K562 (cell line): ENCODE measurements around the gene C2. TPM values are rescaled to one million over a fixed set of nuclear protein-coding genes. Genes with fewer than 3 reads are reported as not detected.
A peak's percentile ranks its signal among the peaks of the same experiment; 100 is the strongest.

Experiments used
- ARID4B ChIP-seq: sonication (generic); formaldehyde crosslinking; IDR thresholded peaks from 2 replicates; pipeline ENCODE4 v1.8.0; 2022; ENCODE audit warnings: mild to moderate bottlenecking, missing genetic modification reagents
- IFI16 ChIP-seq: fragments of 250-450 bp; sonication (Bioruptor Pico); IDR thresholded peaks from 2 replicates; pipeline ENCODE4 v2.1.2; 2022; ENCODE audit warnings: mild to moderate bottlenecking, inconsistent platforms
- PRDM10 ChIP-seq: fragments of 450-650 bp; IDR thresholded peaks from 2 replicates; pipeline ENCODE4 v1.6.1; 2018; ENCODE audit not compliant: partially characterized antibody
- RBM39 ChIP-seq: fragments of 200-400 bp; formaldehyde crosslinking; optimal IDR thresholded peaks from 2 replicates; pipeline ENCODE3; 2018; ENCODE audit warnings: low read depth, low read length
- ZNF318 ChIP-seq, 2 experiments: fragments of 450-650 bp; IDR thresholded peaks; 2 replicates each; pipeline ENCODE4 v1.6.1; 2016; ENCODE audit warnings: mild to moderate bottlenecking in 2 of 2, borderline replicate concordance in 1 of 2, low read depth in 1 of 2, moderate library complexity in 1 of 2
- polyA plus RNA-seq, 8 experiments: library from polyadenylated mRNA; depleted of rRNA in 4 of 8; stranded (reverse) in 5 of 8; unstranded in 3 of 8; fragments of >200 nt; fragmentation: Nextera tagmentation in 2 of 8; fragmentation: Illumina TruSeq in 1 of 8; extraction: Ambion mirVana in 2 of 8; extraction: Trizol in 1 of 8; gene quantifications; 2 replicates each; pipeline versions ENCODE4 v1.2.1 to v1.2.3, GENCODE V29; 2011 to 2014; ENCODE audit warnings: inconsistent platforms in 1 of 8, missing spikeins in 1 of 8
- total RNA-seq, 7 experiments: library from RNA; depleted of rRNA in 6 of 7; stranded (reverse); fragments of >200 nt in 6 of 7; fragmentation: Illumina TruSeq in 2 of 7; extraction: Trizol in 2 of 7; gene quantifications; 2 replicates each; pipeline versions ENCODE4 v1.2.1 to v1.2.3, GENCODE V29; 2011 to 2021; ENCODE audit warnings: low replicate concordance in 1 of 7

Gene C2
- total and polyA plus RNA-seq, 9 of the 15 experiments (the other 6 are each of a cell fraction or from before 2014, with no cell fraction given): 0.05 to 1.1 (median 0.39) TPM; not detected in 1

GRCh38 chr6:31958741-31959739 is 31.5 kb downstream of the C2 start, which contains the start of the genes NELFE and SKIC2 (continued):
- TF ChIP-seq ZNF318 (IDR thresholded peaks at IDR 0.05; ENCODE audit: borderline replicate concordance in 1 of 2, low read depth in 1 of 2): peak in 1 of 2 experiments; percentile 15; a peak in 1 of 4 replicates
- 0 out of 2 replicates have a peak, but pooled peaks have one; percentile 46 for TF ChIP-seq IFI16 (CRISPR knock-in tag)
- TF ChIP-seq RBM39: peak; percentile 66
- TF ChIP-seq ARID4B (CRISPR knock-in tag): peak; percentile 99
- TF ChIP-seq PRDM10: peak; percentile 47
